WTC11 (cell line): ENCODE measurements around the gene TM2D1. TPM values are rescaled to one million over a fixed set of nuclear protein-coding genes. Genes with fewer than 3 reads are reported as not detected.

ENCODE experiments used
- ATAC-seq: fragments of 200-7000 bp; cut with Tn5 transposase; 2 replicates; pipeline ENCODE4 v1.10.0; 2021; ENCODE audit warnings: mild to moderate bottlenecking, moderate library complexity
- CTCF ChIA-PET: fragments of 300-600 bp; sonication (Branson Sonifier 250); formaldehyde crosslinking; loops from one replicate; lab custom pipeline; 2021; ENCODE audit warnings: antibody characterized with exemption; lab: Charles Lee
- POLR2A ChIA-PET: fragments of 350-600 bp; sonication (Branson Sonifier 250); formaldehyde crosslinking; loops from one replicate; lab custom pipeline; 2021; ENCODE audit warnings: antibody characterized with exemption; lab: Charles Lee
- DNase-seq: peaks from one replicate; pipeline ENCODE4 v3.0.0; 2021; ENCODE audit warnings: low spot score
- H3K27ac Mint-ChIP-seq: 2 replicates; pipeline ENCODE4 v1.8.0; 2021; ENCODE audit warnings: mixed read lengths
- H3K27me3 Mint-ChIP-seq: 2 replicates; pipeline ENCODE4 v1.8.0; 2021; ENCODE audit warnings: low read depth, mild to moderate bottlenecking, moderate library complexity, mixed read lengths
- H3K36me3 Mint-ChIP-seq: 2 replicates; pipeline ENCODE4 v1.8.0; 2021; ENCODE audit warnings: mixed read lengths
- H3K4me1 Mint-ChIP-seq: 2 replicates; pipeline ENCODE4 v1.8.0; 2022; ENCODE audit warnings: mixed read lengths
- H3K4me3 Mint-ChIP-seq: 2 replicates; pipeline ENCODE4 v1.8.0; 2021; ENCODE audit warnings: mild to moderate bottlenecking, moderate library complexity, mixed read lengths
- H3K9me3 Mint-ChIP-seq: 2 replicates; pipeline ENCODE4 v1.8.0; 2021; ENCODE audit warnings: mixed read lengths
- CREB1 ChIP-seq: sonication (generic); formaldehyde crosslinking; IDR thresholded peaks from 2 replicates; pipeline ENCODE4 v1.8.0; 2023; ENCODE audit warnings: mild to moderate bottlenecking, missing genetic modification reagents
- GTF2I ChIP-seq: fragments of 250-450 bp; sonication (Bioruptor Pico); conservative IDR thresholded peaks from 2 replicates; pipeline ENCODE4 v1.4.0; 2021; ENCODE audit warnings: mild to moderate bottlenecking
- KAT7 ChIP-seq: sonication (generic); formaldehyde crosslinking; IDR thresholded peaks from 2 replicates; pipeline ENCODE4 v1.8.1; 2023; ENCODE audit warnings: missing genetic modification reagents, mild to moderate bottlenecking, borderline replicate concordance
- MYBL2 ChIP-seq: sonication (generic); formaldehyde crosslinking; IDR thresholded peaks from 2 replicates; pipeline ENCODE4 v1.8.1; 2023; ENCODE audit warnings: mild to moderate bottlenecking, moderate library complexity, missing genetic modification reagents
- NFE2L1 ChIP-seq: sonication (generic); formaldehyde crosslinking; IDR thresholded peaks from 2 replicates; pipeline ENCODE4 v1.8.1; 2023; ENCODE audit warnings: missing genetic modification reagents
- SMAD4 ChIP-seq: sonication (generic); formaldehyde crosslinking; IDR thresholded peaks from 2 replicates; pipeline ENCODE4 v1.8.0; 2022; ENCODE audit warnings: mild to moderate bottlenecking, missing genetic modification reagents
- TEAD4 ChIP-seq: sonication (generic); formaldehyde crosslinking; IDR thresholded peaks from 2 replicates; pipeline ENCODE4 v1.8.0; 2022; ENCODE audit warnings: mild to moderate bottlenecking, missing genetic modification reagents
- TP53 ChIP-seq: sonication (generic); formaldehyde crosslinking; IDR thresholded peaks from 2 replicates; pipeline ENCODE4 v1.8.1; 2023; ENCODE audit warnings: mild to moderate bottlenecking, missing genetic modification reagents
- ZNF671 ChIP-seq: fragments of 250-450 bp; sonication (Bioruptor Pico); IDR thresholded peaks from 2 replicates; pipeline ENCODE4 v1.8.0; 2021; ENCODE audit warnings: mild to moderate bottlenecking
- total RNA-seq: library from RNA; stranded (reverse); gene quantifications from 3 replicates; pipeline ENCODE4 v1.2.3, GENCODE V29; 2021
- TF ChIP-seq, protein P1 (sequence below): sonication (generic); formaldehyde crosslinking; conservative IDR thresholded peaks from 2 replicates; pipeline ENCODE4 v1.8.1; 2023; ENCODE audit warnings: mild to moderate bottlenecking, low read depth, missing genetic modification reagents, moderate library complexity
- TF ChIP-seq, protein P2 (sequence below): sonication (generic); formaldehyde crosslinking; IDR thresholded peaks from 2 replicates; pipeline ENCODE4 v1.8.1; 2023; ENCODE audit warnings: mild to moderate bottlenecking, missing genetic modification reagents, moderate library complexity
- TF ChIP-seq, protein P3 (sequence below): sonication (generic); formaldehyde crosslinking; IDR thresholded peaks from 2 replicates; pipeline ENCODE4 v1.8.0; 2023; ENCODE audit warnings: missing genetic modification reagents
- TF ChIP-seq, protein P4 (sequence below): fragments of 250-450 bp; sonication (Bioruptor Pico); IDR thresholded peaks from 2 replicates; pipeline ENCODE4 v2.1.2; 2022; ENCODE audit warnings: mild to moderate bottlenecking, moderate library complexity
- TF ChIP-seq, protein P5 (sequence below): sonication (generic); formaldehyde crosslinking; IDR thresholded peaks from 2 replicates; pipeline ENCODE4 v1.8.1; 2023; ENCODE audit warnings: mild to moderate bottlenecking, missing genetic modification reagents, borderline replicate concordance

The TM2D1 gene
- total RNA-seq, 1 experiment from 2014 or later, result 21.6 TPM

DNA sequence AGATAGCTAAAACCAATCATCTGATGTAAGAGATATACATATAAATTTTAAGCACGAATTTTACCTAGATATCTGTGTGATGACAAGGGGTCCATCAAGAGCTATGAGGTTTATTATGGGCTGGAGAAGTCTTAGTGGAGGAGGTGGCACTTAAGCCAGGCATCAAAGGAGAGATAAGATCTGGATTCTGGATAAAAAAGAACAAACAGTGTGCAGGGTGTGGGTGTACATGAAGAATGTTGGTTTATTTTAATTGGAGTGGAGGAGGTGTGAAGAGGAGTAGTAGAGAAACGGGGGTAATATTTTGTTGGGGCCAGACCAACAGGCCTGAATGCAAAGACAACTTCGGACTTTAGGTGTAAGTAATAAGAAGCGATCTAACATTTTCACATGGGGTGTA, 80.6 kb downstream of the TM2D1 start (continued):
- TF ChIP-seq, protein P1, sequence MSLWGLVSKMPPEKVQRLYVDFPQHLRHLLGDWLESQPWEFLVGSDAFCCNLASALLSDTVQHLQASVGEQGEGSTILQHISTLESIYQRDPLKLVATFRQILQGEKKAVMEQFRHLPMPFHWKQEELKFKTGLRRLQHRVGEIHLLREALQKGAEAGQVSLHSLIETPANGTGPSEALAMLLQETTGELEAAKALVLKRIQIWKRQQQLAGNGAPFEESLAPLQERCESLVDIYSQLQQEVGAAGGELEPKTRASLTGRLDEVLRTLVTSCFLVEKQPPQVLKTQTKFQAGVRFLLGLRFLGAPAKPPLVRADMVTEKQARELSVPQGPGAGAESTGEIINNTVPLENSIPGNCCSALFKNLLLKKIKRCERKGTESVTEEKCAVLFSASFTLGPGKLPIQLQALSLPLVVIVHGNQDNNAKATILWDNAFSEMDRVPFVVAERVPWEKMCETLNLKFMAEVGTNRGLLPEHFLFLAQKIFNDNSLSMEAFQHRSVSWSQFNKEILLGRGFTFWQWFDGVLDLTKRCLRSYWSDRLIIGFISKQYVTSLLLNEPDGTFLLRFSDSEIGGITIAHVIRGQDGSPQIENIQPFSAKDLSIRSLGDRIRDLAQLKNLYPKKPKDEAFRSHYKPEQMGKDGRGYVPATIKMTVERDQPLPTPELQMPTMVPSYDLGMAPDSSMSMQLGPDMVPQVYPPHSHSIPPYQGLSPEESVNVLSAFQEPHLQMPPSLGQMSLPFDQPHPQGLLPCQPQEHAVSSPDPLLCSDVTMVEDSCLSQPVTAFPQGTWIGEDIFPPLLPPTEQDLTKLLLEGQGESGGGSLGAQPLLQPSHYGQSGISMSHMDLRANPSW (CRISPR knock-in tag), result no peak
- TF ChIP-seq, protein P2, sequence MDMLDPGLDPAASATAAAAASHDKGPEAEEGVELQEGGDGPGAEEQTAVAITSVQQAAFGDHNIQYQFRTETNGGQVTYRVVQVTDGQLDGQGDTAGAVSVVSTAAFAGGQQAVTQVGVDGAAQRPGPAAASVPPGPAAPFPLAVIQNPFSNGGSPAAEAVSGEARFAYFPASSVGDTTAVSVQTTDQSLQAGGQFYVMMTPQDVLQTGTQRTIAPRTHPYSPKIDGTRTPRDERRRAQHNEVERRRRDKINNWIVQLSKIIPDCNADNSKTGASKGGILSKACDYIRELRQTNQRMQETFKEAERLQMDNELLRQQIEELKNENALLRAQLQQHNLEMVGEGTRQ (CRISPR knock-in tag), result no peak
- TF ChIP-seq, protein P3, sequence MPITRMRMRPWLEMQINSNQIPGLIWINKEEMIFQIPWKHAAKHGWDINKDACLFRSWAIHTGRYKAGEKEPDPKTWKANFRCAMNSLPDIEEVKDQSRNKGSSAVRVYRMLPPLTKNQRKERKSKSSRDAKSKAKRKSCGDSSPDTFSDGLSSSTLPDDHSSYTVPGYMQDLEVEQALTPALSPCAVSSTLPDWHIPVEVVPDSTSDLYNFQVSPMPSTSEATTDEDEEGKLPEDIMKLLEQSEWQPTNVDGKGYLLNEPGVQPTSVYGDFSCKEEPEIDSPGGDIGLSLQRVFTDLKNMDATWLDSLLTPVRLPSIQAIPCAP (CRISPR knock-in tag), result no peak

DNA sequence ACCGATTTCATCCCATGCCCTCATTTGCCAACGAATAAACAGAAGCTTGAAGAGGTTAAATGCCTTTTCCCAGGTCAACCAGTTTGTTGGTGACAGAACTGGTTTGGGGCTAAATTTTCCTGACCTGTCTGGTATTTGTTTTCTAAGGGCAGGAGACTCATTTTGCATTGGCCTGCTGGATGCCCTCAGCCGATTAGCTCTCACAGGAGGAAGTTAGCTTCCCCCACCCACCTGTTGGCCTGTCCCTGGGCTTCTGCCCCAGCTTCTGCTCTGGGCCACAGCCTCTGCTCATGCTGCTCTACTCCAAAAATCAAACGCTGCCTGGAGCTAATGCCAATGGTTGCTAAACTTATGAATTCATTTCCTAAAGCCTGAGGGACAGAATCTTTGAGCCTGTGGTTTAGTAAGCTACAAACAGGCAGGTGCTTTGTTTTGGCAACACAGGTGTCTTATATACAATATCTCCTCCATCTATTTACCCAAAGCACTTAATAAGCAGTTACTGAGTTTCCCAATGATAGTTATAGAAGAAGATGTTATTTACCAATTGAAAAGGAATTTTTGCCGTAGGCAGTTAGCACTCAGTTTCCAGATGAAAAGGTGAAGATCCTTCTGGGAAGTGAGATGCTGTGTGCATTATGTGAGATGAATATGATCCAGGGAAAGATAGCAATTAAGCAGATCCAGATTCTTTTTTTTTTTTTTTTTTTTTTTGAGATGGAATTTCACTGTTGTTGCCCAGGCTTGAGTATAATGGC, 82.3 kb downstream of the TM2D1 start:
- peak overlapping the region; percentile 80 for H3K27ac Mint-ChIP-seq
- peak; percentile 19 for DNase-seq

More for the DNA sequence above, 82.3 kb downstream of the TM2D1 start:
- no peaks in the 10 kb centered on the region for H3K9me3 Mint-ChIP-seq
- POLR2A ChIA-PET, result interaction anchor here (1.1 kb wide), 1 partner anchor 54 kb away, joined by 4 read pairs; no protein-coding TSS in a partner anchor
- no peaks in the 10 kb centered on the region for H3K36me3 Mint-ChIP-seq
- TF ChIP-seq ZNF671 (CRISPR knock-in tag) (no peak), TEAD4 (CRISPR knock-in tag) (no peak), TP53 (CRISPR knock-in tag) (no peak), CREB1 (CRISPR knock-in tag) (no peak), GTF2I (CRISPR knock-in tag) (no peak), SMAD4 (CRISPR knock-in tag) (no peak), NFE2L1 (no peak), KAT7 (CRISPR knock-in tag) (no peak), MYBL2 (CRISPR knock-in tag) (no peak)
- TF ChIP-seq, protein P1 (CRISPR knock-in tag), result no peak
- TF ChIP-seq, protein P4, sequence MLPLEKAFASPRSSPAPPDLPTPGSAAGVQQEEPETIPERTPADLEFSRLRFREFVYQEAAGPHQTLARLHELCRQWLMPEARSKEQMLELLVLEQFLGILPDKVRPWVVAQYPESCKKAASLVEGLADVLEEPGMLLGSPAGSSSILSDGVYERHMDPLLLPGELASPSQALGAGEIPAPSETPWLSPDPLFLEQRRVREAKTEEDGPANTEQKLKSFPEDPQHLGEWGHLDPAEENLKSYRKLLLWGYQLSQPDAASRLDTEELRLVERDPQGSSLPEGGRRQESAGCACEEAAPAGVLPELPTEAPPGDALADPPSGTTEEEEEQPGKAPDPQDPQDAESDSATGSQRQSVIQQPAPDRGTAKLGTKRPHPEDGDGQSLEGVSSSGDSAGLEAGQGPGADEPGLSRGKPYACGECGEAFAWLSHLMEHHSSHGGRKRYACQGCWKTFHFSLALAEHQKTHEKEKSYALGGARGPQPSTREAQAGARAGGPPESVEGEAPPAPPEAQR (CRISPR knock-in tag), result no peak
- TF ChIP-seq, protein P5, sequence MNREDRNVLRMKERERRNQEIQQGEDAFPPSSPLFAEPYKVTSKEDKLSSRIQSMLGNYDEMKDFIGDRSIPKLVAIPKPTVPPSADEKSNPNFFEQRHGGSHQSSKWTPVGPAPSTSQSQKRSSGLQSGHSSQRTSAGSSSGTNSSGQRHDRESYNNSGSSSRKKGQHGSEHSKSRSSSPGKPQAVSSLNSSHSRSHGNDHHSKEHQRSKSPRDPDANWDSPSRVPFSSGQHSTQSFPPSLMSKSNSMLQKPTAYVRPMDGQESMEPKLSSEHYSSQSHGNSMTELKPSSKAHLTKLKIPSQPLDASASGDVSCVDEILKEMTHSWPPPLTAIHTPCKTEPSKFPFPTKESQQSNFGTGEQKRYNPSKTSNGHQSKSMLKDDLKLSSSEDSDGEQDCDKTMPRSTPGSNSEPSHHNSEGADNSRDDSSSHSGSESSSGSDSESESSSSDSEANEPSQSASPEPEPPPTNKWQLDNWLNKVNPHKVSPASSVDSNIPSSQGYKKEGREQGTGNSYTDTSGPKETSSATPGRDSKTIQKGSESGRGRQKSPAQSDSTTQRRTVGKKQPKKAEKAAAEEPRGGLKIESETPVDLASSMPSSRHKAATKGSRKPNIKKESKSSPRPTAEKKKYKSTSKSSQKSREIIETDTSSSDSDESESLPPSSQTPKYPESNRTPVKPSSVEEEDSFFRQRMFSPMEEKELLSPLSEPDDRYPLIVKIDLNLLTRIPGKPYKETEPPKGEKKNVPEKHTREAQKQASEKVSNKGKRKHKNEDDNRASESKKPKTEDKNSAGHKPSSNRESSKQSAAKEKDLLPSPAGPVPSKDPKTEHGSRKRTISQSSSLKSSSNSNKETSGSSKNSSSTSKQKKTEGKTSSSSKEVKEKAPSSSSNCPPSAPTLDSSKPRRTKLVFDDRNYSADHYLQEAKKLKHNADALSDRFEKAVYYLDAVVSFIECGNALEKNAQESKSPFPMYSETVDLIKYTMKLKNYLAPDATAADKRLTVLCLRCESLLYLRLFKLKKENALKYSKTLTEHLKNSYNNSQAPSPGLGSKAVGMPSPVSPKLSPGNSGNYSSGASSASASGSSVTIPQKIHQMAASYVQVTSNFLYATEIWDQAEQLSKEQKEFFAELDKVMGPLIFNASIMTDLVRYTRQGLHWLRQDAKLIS (CRISPR knock-in tag), result no peak
- peaks cover 32% of the 10 kb centered on the region for H3K4me1 Mint-ChIP-seq
- no peak overlapping the region for H3K4me3 Mint-ChIP-seq
- CTCF ChIA-PET, result interaction anchor here (0.7 to 3.2 kb wide), 10 partner anchors 10 to 593 kb away, joined by 3 to 27 read pairs (median 6); no protein-coding TSS in a partner anchor
- peaks cover 12% of the 10 kb centered on the region for H3K27me3 Mint-ChIP-seq
- ATAC-seq, result peak; percentile 33
